ENCODE results near the gene GPR4.

DNA sequence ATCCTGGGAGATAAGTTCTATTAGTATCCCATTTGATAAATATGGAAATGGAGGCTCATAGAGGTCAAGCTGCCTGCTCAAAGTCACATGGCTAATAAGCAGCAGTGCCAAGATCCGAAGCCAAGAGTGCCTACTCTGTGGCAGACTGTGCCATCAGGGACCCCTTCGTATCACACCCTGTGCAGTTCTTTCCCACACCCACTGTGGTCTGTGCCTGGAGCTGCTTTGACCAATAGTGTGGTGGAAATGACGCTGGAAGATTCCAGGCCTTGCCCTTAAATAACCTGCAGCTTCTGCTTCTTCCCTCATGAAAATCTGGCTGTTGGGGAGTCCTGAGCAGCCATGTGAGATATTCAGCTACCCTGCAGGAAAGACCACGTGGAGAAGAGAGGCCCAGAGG, 27.5 kb downstream of the GPR4 start:
- TF ChIP-seq EZH2 (IDR thresholded peaks at IDR 0.05; ENCODE audit: low read length, unreplicated experiment) = no peak
- TF ChIP-seq, protein P1, sequence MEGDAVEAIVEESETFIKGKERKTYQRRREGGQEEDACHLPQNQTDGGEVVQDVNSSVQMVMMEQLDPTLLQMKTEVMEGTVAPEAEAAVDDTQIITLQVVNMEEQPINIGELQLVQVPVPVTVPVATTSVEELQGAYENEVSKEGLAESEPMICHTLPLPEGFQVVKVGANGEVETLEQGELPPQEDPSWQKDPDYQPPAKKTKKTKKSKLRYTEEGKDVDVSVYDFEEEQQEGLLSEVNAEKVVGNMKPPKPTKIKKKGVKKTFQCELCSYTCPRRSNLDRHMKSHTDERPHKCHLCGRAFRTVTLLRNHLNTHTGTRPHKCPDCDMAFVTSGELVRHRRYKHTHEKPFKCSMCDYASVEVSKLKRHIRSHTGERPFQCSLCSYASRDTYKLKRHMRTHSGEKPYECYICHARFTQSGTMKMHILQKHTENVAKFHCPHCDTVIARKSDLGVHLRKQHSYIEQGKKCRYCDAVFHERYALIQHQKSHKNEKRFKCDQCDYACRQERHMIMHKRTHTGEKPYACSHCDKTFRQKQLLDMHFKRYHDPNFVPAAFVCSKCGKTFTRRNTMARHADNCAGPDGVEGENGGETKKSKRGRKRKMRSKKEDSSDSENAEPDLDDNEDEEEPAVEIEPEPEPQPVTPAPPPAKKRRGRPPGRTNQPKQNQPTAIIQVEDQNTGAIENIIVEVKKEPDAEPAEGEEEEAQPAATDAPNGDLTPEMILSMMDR (conservative IDR thresholded peaks at IDR 0.05; ENCODE audit: low read depth, low read length) = no peak
- no peak for TF ChIP-seq EZH2phosphoT487 (IDR thresholded peaks at IDR 0.05; ENCODE audit: borderline replicate concordance, low read length)
